Smooth muscle cell (in vitro differentiated cells): ENCODE measurements around the gene HHAT. TPM values are rescaled to one million over a fixed set of nuclear protein-coding genes. Genes with fewer than 3 reads are reported as not detected.

ENCODE experiments used
- DNase-seq: peaks from one replicate; lab custom pipeline; 2025; ENCODE audit not compliant: unreplicated experiment; lab: John Stamatoyannopoulos, UW
- H2AFZ ChIP-seq: fragments of 200-600 bp; sonication (generic); 2 replicates; pipeline ENCODE4 v1.6.0; 2016; ENCODE audit warnings: antibody characterized with exemption, low read depth, mild to moderate bottlenecking
- H3F3A ChIP-seq: fragments of 200-600 bp; sonication (generic); 2 replicates; pipeline ENCODE4 v1.6.0; 2017; ENCODE audit warnings: antibody characterized with exemption, low read depth
- H3K27ac ChIP-seq: fragments of 200-600 bp; sonication (generic); 2 replicates; pipeline ENCODE4 v1.5.1; 2016; ENCODE audit warnings: low read depth, mild to moderate bottlenecking
- H3K27me3 ChIP-seq: fragments of 200-600 bp; sonication (generic); 2 replicates; pipeline ENCODE4 v1.6.1; 2016; ENCODE audit warnings: low read depth, mild to moderate bottlenecking
- H3K36me3 ChIP-seq: fragments of 200-600 bp; sonication (generic); 2 replicates; pipeline ENCODE4 v1.5.1; 2016; ENCODE audit warnings: low read depth
- H3K4me1 ChIP-seq: fragments of 200-600 bp; sonication (generic); 2 replicates; pipeline ENCODE4 v1.5.1; 2016; ENCODE audit warnings: low read depth
- H3K4me2 ChIP-seq: fragments of 200-600 bp; sonication (generic); 2 replicates; pipeline ENCODE4 v1.6.0; 2016; ENCODE audit warnings: mild to moderate bottlenecking
- H3K4me3 ChIP-seq: fragments of 200-600 bp; sonication (generic); 2 replicates; pipeline ENCODE4 v1.5.1; 2016; ENCODE audit warnings: mild to moderate bottlenecking
- H3K79me2 ChIP-seq: fragments of 200-600 bp; sonication (generic); 2 replicates; pipeline ENCODE4 v1.6.0; 2016; ENCODE audit warnings: low read depth, mild to moderate bottlenecking
- H3K9ac ChIP-seq: fragments of 200-600 bp; sonication (generic); 2 replicates; pipeline ENCODE4 v1.6.0; 2016; ENCODE audit warnings: low read depth
- H3K9me3 ChIP-seq: fragments of 200-600 bp; sonication (generic); replicated peaks from 2 replicates; pipeline ENCODE4 v1.5.1; 2016; ENCODE audit warnings: low read depth
- H4K20me1 ChIP-seq: fragments of 200-600 bp; sonication (generic); 2 replicates; pipeline ENCODE4 v1.6.0; 2016; ENCODE audit warnings: low read depth
- CTCF ChIP-seq: fragments of 200-600 bp; sonication (generic); IDR thresholded peaks from 2 replicates; pipeline ENCODE4 v1.5.1; 2017; ENCODE audit warnings: borderline replicate concordance, mild to moderate bottlenecking, antibody characterized with exemption; ENCODE audit not compliant: insufficient read depth, poor library complexity, severe bottlenecking
- WGBS: methylation state at CpG from one replicate; pipeline ENCODE4 v1.1.7; 2016; ENCODE audit warnings: low lambda C conversion rate; 5-methylcytosine and 5-hydroxymethylcytosine counted together
- polyA plus RNA-seq: library from polyadenylated mRNA; unstranded; fragments of >200 nt; fragmentation: Nextera tagmentation; extraction: Ambion mirVana; gene quantifications from 2 replicates; pipeline ENCODE4 v1.2.1, GENCODE V29; 2016
- total RNA-seq: library from RNA; depleted of rRNA; stranded (reverse); fragments of >200 nt; gene quantifications from 2 replicates; pipeline ENCODE4 v1.2.3, GENCODE V29; 2014

The HHAT gene
- total and polyA plus RNA-seq, 2 experiments from 2014 or later = 4.6 to 9.8 TPM

- H3K4me1 ChIP-seq = no peaks in the 10 kb centered on the region
- no peaks in the 10 kb centered on the region for H3K36me3 ChIP-seq
- H2AFZ ChIP-seq = no peak overlapping the region
- no peaks in the 10 kb centered on the region for H3K27me3 ChIP-seq
- H4K20me1 ChIP-seq = no peaks in the 10 kb centered on the region
- H3F3A ChIP-seq = no peaks in the 10 kb centered on the region
- no peak overlapping the region for H3K4me3 ChIP-seq
- no peak overlapping the region for H3K27ac ChIP-seq
- H3K9me3 ChIP-seq = no peaks in the 10 kb centered on the region
- 92% methylated on average over 4 of the region's 4 CpGs for WGBS
- H3K79me2 ChIP-seq = no peaks in the 10 kb centered on the region
- no peak for TF ChIP-seq CTCF
- H3K9ac ChIP-seq = no peak overlapping the region
- no peak for DNase-seq
- H3K4me2 ChIP-seq = no peak overlapping the region
These were observed 258.9 kb downstream of the HHAT start for GRCh38 chr1:210587566-210587965.

- no peak for TF ChIP-seq CTCF
- DNase-seq = no peak
- H3K4me2 ChIP-seq = no peak overlapping the region
These were observed 259.7 kb downstream of the HHAT start for GRCh38 chr1:210588357-210588756.

GRCh38 chr1:210588946-210589345, 260.2 kb downstream of the HHAT start:
- Histone ChIP-seq H3K4me3 (no peak overlapping the region), H3K4me1 (no peaks in the 10 kb centered on the region), H3K9me3 (no peaks in the 10 kb centered on the region), H3K9ac (no peak overlapping the region), H3F3A (no peaks in the 10 kb centered on the region), H3K4me2 (no peak overlapping the region), H4K20me1 (no peaks in the 10 kb centered on the region), H3K79me2 (no peaks in the 10 kb centered on the region), H2AFZ (no peak overlapping the region), H3K27me3 (no peaks in the 10 kb centered on the region), H3K36me3 (no peaks in the 10 kb centered on the region), H3K27ac (no peak overlapping the region)
- TF ChIP-seq CTCF = no peak
- DNase-seq = no peak
- WGBS = 89% methylated on average over 3 of the region's 3 CpGs

More at GRCh38 chr1:210588357-210588756, 259.7 kb downstream of the HHAT start:
- no peak overlapping the region for H3K9ac ChIP-seq
- no peaks in the 10 kb centered on the region for H3K79me2 ChIP-seq
- H2AFZ ChIP-seq = no peak overlapping the region
- no peaks in the 10 kb centered on the region for H3F3A ChIP-seq
- H3K4me3 ChIP-seq = no peak overlapping the region
- H3K4me1 ChIP-seq = no peaks in the 10 kb centered on the region
- H3K9me3 ChIP-seq = no peaks in the 10 kb centered on the region
- no peaks in the 10 kb centered on the region for H3K36me3 ChIP-seq
- no peaks in the 10 kb centered on the region for H3K27me3 ChIP-seq
- 94% methylated on average over 3 of the region's 3 CpGs for WGBS
- no peak overlapping the region for H3K27ac ChIP-seq
- no peaks in the 10 kb centered on the region for H4K20me1 ChIP-seq

GRCh38 chr1:210591214-210591613, 262.5 kb downstream of the HHAT start:
- TF ChIP-seq CTCF = no peak
- DNase-seq = no peak
- Histone ChIP-seq H3K27ac (no peak overlapping the region), H3K4me1 (no peaks in the 10 kb centered on the region), H3K36me3 (no peaks in the 10 kb centered on the region), H3K4me3 (no peak overlapping the region), H3F3A (no peaks in the 10 kb centered on the region), H3K27me3 (no peaks in the 10 kb centered on the region), H3K79me2 (no peaks in the 10 kb centered on the region), H3K9me3 (no peaks in the 10 kb centered on the region), H4K20me1 (no peaks in the 10 kb centered on the region), H3K4me2 (no peak overlapping the region), H3K9ac (no peak overlapping the region), H2AFZ (no peak overlapping the region)
- WGBS = 100% methylated on average over 1 of the region's 1 CpG
